Globus pallidus (tissue), 1 donor: Measurements from ENCODE around the gene CNPY1.

ENCODE experiments used
- DNase-seq: peaks from one replicate; pipeline ENCODE4 v3.0.0-alpha.2; 2015; ENCODE audit warnings: low spot score

The CNPY1 gene

DNA sequence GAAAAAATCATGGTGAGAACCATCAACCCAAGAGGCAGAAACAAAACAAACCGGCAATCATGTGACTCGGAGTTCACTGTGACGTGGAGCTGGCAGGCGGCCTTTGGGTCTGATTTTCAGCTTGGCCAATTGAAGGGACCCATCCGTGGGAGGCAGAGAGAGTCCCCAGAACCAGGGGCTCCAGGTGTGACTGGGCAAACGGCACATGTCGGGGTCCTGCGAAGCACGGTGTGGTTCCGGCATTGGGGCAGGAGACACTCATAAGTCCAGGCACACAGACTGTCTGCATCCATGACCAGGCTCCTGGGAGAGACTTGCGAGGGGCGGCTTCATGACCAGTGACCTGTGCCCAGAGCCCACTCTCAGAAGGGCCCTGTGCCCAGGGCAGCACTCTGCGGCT lies 12.6 kb upstream of the CNPY1 start:
- no peak for DNase-seq

DNA sequence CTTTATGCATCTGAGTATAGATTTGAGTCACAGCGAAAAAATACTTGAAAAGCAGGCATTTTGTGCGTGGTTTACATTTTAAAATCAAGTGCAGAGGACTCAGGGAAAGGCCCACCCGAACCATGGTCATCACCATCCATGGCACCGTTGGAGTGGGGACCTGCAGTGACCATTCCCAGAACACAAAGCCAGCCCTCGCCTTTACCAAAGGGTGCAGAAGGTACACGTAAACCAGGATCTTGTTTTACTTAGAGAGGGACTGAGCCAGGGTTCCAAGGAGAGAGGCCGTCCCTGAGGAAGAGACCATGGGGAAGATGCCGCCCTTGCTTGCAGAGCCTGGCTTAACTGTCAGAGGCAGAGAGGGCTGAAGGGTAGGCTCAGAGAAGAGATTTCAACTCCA lies 12.0 kb upstream of the CNPY1 start:
- DNase-seq: no peak

DNA sequence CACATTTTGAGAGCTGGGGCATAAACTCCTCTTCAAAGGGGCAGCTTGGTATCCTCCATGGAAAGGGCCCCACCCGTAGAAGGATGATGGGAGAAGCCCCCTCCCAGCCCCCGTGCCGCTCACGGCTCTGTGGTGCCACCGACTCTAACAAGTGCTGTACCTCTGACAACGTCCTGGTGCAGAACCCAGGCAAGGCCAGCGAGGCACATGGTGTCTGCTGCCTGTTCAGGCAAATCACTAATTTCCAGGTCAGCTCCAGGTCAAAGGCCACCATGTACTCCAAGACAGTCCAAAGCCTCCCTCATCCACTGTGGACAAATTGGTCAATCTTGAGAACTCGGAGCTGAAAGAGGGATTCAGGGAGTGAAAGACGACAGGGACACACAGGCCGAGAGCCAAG lies 11.4 kb upstream of the CNPY1 start:
- DNase-seq: no peak

DNA sequence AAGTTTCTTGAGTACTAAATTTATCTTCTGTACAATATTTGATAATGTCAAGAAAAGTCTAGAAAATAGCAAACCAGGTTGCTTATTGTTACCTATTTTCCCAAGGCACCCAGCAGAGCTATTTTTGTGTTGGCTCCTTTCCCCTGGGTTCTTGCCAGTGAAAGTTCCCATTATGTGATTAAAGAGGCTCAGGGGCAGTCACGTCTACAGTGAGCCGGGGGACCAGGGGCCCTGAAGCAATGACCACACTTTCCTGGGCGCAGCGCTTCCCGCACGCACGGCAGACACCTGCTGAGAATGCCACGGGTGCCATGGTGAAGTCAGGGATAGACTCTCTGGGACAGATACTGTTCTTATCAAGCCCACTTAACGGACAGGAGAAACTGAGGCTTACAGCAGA lies 10.4 kb upstream of the CNPY1 start:
- no peak for DNase-seq

DNA sequence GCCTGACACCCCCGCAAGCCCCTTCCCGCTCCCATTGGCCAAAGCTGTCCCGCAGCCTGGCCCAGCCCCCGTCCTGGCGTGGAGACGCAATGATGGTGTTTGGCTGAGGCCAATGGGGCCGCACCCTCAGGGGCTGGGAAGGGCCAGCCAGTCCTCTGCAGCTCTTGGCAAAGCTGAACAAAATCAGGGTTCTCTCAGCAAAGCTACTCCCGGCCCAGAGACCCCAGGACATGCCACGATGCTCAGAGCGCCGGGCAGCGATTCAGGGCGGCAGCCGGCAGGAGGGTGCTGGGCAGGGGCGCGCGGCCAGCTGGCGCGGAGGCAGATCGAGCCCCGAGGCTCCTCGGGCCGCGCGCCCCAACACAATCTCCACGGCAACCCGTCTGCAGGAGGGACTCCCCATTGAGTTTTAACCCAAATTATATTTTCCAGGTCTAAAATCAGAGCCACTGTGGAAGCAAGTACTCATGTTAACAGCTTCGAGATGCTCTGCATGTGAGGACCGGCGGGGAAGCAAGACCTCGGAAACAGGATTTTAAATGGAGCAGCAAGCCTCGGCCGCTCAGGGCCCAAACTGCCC lies 8.8 kb upstream of the CNPY1 start:
- no peak for DNase-seq

DNA sequence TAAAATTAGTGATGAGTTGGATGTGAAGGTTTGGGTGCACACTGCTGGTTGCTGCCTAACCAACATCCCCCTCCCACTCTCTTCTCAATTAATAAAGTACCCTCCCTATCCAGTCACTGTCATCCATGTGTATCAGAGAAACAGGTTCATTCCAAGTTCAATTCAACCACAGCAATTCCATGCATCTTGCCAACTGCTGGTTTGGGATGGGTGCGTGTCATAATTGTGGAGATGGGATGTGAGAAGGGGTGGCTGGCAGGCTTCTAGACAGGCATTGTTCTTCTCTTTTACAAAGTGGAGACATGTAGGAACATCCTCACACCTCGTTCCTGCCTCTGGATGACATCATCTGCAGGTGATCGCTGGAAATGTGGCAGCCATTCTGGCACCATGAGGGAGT lies 7.5 kb upstream of the CNPY1 start:
- DNase-seq: no peak

DNA sequence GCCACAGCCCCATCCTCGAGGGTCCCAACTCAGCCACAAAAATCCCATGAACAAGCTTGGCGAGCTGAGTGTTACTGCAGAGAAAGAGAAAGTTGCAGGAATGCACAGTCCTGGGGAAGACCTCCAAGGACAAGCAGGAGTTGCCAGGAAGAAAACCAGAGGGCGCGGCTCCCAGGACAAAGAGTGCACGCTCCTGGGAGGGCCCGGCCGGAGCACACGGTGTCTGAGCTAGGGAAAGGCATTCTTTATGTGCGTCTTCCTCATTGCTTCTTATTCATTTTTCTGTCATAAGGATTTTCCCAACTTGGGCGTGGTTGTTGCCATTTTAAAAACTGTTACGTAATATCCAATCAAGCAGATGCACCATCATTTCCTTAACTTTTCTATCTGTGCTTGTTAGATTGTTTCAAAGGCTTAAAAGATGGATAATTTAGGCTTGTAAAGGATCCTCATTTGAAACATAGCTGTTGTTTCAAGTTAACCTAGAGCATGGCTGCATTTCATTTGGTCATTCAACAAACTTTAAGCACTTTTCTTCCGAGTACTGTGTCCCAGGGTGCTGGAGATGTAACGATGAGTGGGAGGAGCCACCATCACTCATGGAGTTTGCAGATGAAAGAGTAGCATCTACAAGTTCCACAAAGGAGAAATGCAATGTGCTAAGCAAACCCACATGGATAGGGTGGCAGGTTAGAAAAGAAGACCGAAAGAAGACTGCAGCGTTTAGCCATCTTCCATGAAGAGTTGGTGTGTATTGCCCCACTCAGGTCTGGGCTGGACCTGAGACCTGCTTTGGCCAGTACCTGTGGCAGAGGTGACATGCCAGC lies 5.6 kb upstream of the CNPY1 start:
- no peak for DNase-seq

DNA sequence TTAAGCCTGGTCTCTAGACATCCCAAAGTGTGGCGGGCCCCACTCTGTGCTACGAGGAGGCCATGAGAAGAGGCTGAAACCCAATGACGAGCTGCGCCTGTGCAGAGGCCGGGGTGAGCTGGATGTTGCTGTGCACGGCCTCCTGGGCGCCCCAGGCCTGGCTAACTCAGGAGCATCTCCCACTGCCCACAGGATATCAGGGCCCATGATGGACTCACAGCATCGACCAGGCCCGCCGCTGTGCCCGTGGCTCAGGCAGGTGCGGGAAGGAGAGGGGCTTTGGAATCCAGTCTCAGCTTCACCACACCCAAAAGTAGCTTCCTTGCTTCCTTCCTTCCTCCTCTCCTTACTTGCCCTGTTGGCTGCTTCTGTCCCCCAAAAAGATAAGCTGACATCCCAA lies 4.6 kb upstream of the CNPY1 start:
- no peak for DNase-seq

DNA sequence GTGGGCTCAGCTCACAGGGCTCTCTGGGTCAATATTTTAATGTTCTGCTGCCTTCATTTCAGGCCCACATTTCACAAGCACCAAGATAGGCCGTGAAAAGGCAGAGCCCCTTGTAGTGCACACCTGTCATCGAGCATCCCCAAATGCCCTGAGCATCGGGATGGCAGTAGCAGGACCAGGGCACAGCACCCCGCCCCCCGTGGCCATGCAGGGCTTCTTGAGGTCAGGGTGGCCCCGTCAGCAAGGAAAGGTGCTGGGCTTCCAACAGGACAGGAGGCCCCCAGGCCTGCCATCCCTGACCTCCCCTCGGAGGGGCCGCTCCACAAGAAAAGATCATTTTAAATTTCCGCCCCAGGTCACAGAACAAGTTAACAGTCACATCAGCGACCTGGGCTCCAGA lies 2.9 kb upstream of the CNPY1 start:
- no peak for DNase-seq

DNA sequence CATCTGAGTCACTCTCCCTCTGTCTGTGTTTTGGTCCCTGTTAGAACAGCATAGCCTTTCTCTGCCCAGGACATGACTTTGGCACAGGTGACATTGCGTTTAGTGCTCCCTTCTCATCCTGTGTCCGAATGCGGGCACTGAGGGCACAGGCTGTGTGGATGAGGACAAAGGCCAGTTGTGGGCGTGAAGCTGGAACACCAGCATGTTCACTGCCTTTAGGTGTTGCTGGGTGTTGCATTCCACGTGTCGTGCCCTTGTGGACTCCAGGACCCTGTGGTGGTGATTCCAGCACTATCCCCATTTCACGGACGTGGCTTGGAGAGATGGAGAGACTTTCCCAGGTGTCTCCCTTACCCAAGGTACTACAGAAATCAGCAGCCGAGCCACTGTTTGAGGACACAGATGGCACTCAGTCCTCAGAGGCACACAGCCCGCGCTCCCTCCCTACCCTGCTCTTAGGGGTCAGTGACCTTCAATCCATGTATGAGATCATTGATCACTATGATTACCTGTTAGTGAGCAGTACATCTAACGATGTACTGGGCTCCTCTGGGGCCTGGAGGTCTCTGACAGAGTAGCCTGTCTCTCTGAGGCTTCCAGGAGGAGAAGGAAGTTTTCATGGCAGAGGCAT lies 917 bp upstream of the CNPY1 start:
- no peak for DNase-seq

DNA sequence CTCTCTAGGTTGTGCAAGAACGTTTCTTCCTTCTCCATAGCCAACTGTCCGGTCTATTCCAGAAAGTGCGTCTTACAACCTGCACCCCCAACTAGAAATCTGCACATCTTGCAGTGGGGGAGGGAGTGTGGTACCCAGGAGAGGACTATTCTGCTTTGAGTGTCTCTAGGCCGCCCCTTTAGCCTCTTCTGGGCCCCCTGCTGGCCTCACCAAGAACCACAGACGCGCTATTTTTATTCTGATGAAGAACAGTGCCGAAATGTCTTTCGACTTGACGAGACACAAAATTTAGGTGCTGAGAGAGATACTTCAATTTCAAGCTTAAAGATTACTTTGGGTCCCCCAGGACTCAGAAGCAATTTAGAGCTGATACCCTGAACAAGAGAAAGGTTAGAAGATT lies 1.0 kb downstream of the CNPY1 start:
- DNase-seq: no peak

DNA sequence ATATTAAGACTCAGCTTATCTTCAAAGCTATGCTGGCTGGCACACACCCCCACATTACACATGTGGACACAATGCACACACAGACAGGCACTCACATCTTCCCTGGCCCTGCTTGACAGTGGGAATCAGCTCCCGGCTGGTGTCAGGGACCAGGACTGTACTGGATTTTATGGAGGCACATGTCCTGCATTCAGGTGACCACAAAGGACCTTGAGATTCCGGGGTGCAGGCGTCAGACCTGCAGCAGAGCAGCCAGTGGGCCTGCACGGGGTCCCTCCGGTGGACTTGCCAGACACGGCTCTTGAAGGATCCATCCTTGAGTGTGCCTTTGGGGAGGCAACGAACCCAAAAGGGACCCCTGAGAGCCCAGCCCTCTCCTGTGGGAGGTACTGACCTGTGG lies 1.9 kb downstream of the CNPY1 start:
- no peak for DNase-seq

DNA sequence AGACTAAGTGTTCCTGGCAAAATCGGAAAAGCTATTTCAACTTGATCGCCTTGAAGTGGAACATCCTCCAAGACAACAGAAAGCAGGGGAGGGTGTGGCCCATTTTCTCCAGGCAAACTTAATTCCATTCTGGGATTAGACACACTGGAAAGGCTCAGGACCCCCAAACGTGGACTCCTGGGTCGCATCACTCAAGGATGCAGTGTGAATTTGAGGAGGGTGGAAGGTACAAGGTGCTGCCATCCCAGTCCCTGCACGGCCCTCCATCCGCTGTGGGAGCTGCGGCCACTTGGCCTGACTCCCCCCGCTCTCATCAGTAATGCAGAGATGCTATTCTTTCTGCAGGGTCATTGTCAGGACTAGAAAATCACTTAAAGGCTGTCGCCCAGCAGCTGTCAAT lies 2.4 kb downstream of the CNPY1 start:
- no peak for DNase-seq

DNA sequence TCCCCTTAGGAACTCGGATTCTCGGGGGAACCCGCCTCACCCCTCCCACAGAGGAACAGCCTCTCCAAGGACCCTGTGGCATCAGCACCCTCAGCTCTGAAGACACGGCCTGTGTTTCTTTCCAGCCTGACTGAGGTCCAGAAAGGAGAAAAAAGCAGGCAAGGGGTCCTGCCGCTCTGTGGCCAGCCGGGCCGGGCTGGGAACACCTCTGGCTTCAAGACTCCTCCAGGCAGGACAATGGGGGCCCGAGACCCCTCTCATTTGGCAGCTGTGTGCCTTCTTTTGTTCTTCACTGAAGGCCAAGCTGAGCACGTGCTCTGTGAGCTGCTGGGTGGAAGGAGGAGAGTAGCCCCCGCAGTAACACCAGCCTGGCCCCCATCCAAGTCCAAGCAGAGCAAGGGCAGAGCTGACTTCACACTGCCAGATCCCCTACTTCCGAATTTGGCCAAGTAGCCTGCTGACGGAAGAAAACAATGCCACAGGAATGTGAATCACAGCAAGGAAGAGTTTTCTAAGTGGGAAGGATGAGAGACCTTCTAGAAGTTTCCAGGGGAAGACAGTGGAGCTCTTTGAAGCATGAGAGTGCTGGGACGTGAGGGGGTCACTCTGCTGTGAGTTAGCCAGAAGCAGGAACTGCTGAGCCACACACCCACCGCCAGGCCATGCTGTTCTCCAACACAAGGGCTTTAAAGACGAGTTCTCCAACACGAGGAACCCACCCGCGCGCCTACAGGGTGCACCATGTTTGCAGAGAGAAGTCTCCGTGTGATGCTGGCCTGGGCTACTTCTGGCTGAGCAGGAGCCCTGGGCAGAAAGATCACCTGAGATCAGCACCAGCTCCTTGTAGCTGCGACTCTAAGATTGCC lies 3.1 kb downstream of the CNPY1 start:
- DNase-seq: no peak

DNA sequence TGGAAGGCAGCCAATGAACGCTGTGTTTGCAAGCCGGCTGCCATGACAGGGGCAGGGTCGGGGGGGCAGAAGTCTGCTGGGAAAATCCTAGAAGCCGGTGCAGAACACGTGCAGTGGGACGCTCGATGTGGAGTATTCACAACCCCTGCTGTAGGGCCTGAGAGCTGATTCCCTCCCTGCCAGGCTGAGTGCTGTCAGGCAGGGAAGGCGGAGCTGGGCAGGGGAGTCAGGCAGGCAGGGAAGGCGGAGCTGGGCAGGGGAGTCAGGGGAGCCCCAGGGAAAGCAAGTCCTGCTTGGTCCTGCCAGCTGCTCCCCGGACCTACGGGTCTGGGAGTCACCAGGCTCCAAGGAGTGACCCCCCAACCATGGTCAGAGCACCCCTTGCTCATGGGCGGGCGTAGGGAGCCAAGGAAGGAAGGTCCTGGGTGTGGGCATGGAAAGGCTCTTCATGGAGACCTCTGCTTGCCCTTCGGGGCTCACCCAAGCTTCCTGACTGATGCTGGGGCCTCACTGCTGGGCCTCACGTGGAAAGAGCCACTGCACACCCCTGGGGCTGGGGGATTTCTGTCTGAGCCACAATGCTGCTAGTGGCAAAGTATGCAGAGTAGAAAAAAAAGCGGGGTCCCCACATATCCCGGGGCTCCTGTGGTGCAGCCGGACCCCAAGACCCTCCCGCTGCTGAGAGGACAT lies 4.2 kb downstream of the CNPY1 start:
- DNase-seq: no peak

DNA sequence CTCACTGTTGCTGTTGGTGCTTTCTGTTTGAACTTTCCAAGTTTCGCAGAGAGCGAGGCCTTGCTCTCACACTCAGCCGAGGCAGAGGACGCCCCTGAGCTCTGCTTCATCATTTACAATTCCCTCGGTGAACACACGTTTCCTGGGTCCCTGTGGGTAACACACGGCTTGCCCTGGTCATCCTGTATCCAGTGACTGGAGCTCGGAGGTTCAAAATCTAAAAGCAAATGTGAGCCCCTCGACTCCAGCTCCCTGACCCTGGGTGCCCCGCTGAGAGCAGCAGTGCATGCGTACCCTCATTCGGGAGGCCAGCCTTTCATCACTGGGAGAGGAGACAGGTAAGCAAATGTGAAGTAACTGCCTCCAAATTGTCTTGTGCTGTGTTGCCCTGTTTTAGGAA lies 5.8 kb downstream of the CNPY1 start:
- DNase-seq: no peak

DNA sequence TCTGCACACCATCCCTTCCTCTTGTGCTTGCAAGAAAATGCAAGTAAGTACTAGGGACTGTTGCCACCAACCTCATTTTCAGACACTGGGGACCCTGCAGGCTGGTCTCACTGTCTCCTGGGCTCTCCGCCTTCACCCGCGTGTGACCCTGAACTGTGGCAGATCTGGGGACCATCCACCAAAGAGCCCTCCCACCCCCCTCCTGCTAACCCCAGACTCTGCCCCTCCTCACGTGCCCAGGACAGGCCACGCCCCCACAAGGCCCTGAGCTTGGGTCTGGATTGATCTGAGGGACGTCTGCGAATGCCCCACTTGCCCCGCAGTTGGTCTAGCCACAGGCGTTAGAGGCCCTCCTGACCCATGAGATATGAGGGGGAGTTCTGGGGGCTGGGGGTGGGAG lies 8.1 kb downstream of the CNPY1 start:
- DNase-seq: no peak

DNA sequence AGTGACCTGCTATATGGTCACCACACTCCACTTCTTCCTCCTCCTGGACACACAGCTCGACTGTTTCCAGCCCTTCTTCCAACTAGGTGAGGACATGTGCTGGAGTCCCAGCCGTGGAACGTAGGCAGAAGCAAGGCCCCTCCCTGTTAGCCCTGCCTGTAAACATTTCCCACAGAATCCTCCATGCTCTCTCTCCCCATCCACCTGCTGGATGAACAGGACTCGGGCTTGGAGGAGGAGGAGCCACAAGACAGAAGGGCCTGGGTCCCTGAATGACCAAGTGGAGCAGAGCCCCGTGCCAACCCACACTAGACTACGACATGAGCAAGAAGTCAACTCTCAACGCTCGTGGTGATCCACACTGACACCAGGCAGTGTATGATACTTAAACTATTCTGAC lies 9.9 kb downstream of the CNPY1 start:
- DNase-seq: no peak

DNA sequence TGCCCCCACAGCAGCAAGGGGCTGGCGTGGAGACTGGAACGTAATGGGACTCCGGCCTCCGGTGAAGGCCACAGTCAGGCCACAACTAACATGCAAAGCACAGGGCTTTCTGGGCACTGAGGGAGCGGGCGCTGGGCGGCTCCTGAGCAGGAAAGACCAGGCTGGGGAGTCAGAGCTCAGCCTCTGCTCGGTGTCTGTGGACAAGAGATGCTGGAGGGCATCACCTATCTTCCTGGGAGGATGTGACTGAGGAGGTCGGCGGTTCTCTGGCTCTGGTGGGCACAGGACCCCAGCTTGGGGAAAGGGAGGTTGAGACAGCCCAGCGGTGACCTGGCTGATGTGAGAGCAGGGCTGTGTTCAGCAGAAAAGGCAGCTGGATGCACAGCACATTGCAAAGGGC lies 11.7 kb downstream of the CNPY1 start:
- DNase-seq: no peak

DNA sequence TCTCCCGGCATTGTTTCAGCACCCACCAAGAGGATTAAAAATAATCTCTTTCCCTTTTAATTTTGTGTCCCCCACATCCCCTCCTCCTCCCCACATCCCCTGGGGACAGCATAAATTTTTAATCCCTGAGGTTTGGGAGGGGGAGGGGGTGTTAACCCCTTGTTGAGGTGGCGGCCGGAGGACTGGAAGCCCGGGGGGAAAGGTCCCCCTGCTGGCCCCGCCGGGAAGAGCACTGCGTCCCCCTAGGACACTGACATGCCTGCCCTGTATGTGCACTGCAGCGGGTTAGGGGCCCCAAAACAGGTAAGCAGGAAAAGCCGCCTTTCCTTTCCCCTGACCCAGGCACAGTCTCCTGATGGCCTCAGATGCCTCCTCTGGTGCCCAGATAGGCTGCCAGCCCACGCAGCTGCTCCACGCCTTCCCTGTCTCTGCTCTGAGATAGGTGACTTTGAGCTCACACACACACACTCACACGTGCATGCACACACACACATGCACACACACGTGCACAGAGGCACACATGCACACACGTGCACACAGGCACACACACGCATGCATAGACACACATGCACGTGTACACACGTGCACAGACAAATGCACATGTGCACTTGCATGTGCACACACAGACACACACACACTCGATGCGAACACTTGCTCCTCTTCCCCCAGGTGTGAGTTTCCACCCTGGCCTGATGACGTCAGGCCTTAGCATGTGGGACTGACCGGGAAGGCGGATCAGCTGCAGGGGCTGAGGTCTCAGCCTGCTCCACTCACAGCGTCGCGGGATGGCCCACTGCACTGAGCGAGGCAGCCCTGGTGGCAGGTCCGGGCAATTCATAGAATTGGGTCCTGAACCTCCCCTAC lies 12.3 kb downstream of the CNPY1 start:
- DNase-seq: no peak
